PFSK-1 (cell line): ENCODE data around the gene TMEM270.

ENCODE experiments used
- REST ChIP-seq, 2 experiments: IDR thresholded peaks; 2 replicates each; pipeline versions ENCODE4 v1.6.1 to v1.8.0; 2011 to 2012; ENCODE audit warnings: low read depth in 2 of 2, low read length in 2 of 2, control low read depth in 1 of 2, inconsistent platforms in 1 of 2, mild to moderate bottlenecking in 1 of 2, moderate library complexity in 1 of 2; ENCODE audit not compliant: insufficient read depth in 1 of 2
- SIN3A ChIP-seq: IDR thresholded peaks from 2 replicates; pipeline ENCODE4 v1.6.1; 2012; ENCODE audit warnings: mild to moderate bottlenecking, low read length, moderate library complexity, borderline replicate concordance; ENCODE audit not compliant: insufficient read depth
- TAF1 ChIP-seq: IDR thresholded peaks from 2 replicates; pipeline ENCODE4 v1.6.1; 2012; ENCODE audit warnings: low read length, control low read depth, borderline replicate concordance; ENCODE audit not compliant: insufficient read depth

DNA sequence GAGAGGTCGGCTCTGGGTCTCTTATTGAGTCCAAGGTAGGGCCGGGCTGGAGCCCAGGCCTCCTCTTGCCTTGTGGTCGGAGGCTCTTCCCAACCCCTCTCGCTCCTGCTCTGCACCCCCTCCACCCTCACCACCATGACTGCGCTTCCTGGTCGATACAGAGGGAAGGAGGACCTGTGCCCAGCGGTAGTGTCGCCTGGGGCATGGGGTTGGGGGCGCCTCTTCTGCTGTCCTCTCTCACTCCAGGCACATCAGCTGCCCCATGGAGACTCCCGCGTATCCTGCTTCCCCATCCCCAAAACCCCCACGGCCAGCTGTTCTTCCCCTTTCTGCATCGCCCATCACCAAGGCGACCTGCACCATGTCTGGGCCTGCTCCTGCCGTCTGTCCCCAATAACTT is 44.4 kb downstream of the TMEM270 start:
- TF ChIP-seq SIN3A = no peak
- TF ChIP-seq REST (IDR thresholded peaks at IDR 0.05; ENCODE audit: insufficient read depth in 1 of 2, low read depth in 2 of 2, low read length in 2 of 2) = no peak
- TF ChIP-seq TAF1 = no peak
